HUES64 (cell line): Measurements from ENCODE around the gene GPR39.

Experiments used
- H3K27ac ChIP-seq: 2 replicates; pipeline ENCODE4 v1.7.0; 2013; ENCODE audit warnings: low read depth, low read length, inconsistent platforms
- H3K27me3 ChIP-seq: 2 replicates; pipeline ENCODE4 v1.6.1; 2013; ENCODE audit warnings: mild to moderate bottlenecking, low read length; ENCODE audit not compliant: insufficient read depth
- H3K36me3 ChIP-seq: 2 replicates; pipeline ENCODE4 v1.6.1; 2013; ENCODE audit warnings: mild to moderate bottlenecking, low read length; ENCODE audit not compliant: insufficient read depth
- H3K4me1 ChIP-seq: 2 replicates; pipeline ENCODE4 v1.6.1; 2013; ENCODE audit warnings: mild to moderate bottlenecking, low read length, moderate library complexity; ENCODE audit not compliant: insufficient read depth
- H3K4me3 ChIP-seq: 2 replicates; pipeline ENCODE4 v1.5.1; 2013; ENCODE audit warnings: mild to moderate bottlenecking, low read length, moderate library complexity
- H3K9ac ChIP-seq: 2 replicates; pipeline ENCODE4 v1.6.1; 2013; ENCODE audit warnings: mild to moderate bottlenecking, low read depth, low read length
- H3K9me3 ChIP-seq: 2 replicates; pipeline ENCODE4 v1.6.1; 2013; ENCODE audit warnings: low read depth, low read length; ENCODE audit not compliant: insufficient read depth
- WGBS: fragments of 150-250, 120-280 bp; methylation state at CpG from one replicate; pipeline ENCODE4 v1.1.7; 2013; ENCODE audit warnings: missing lambda C conversion rate; 5-methylcytosine and 5-hydroxymethylcytosine counted together

The GPR39 gene

DNA sequence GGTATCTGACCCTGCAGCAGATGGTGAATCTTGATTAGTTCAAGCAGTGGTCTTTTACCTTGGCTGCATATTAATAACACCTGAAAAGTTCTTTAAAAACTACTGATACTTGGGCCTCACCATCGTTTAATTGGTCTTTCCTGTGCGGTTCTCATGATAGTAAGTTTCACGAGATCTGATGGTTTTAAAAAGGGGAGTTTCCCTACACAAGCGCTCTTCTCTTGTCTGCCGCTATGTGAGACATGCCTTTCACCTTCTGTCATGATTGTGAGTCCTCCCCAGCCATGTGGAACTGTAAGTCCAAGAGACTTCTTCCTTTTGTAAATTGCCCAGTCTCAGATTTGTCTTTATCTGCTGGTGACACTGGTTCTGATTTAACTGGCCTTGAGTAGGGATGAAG lies 151.1 kb downstream of the GPR39 start:
- Histone ChIP-seq H3K27ac (no peak overlapping the region), H3K4me3 (no peak overlapping the region), H3K36me3 (no peaks in the 10 kb centered on the region), H3K27me3 (no peaks in the 10 kb centered on the region), H3K4me1 (no peaks in the 10 kb centered on the region), H3K9ac (no peak overlapping the region), H3K9me3 (no peaks in the 10 kb centered on the region)
- 94% methylated on average over 5 of the region's 5 CpGs for WGBS

GRCh38 chr2:132568656-132569055 lies 152.1 kb downstream of the GPR39 start:
- Histone ChIP-seq H3K9me3 (no peaks in the 10 kb centered on the region), H3K9ac (no peak overlapping the region), H3K36me3 (no peaks in the 10 kb centered on the region), H3K4me1 (no peaks in the 10 kb centered on the region), H3K27me3 (no peaks in the 10 kb centered on the region), H3K4me3 (no peak overlapping the region), H3K27ac (no peak overlapping the region)
- 93% methylated on average over 3 of the region's 3 CpGs for WGBS

GRCh38 chr2:132573444-132574007 lies 156.9 kb downstream of the GPR39 start:
- Histone ChIP-seq H3K27me3 (no peaks in the 10 kb centered on the region), H3K4me1 (no peaks in the 10 kb centered on the region), H3K27ac (no peak overlapping the region), H3K4me3 (no peak overlapping the region), H3K9ac (no peak overlapping the region), H3K9me3 (no peaks in the 10 kb centered on the region), H3K36me3 (no peaks in the 10 kb centered on the region)
- WGBS, result 64% methylated on average over 3 of the region's 3 CpGs

DNA sequence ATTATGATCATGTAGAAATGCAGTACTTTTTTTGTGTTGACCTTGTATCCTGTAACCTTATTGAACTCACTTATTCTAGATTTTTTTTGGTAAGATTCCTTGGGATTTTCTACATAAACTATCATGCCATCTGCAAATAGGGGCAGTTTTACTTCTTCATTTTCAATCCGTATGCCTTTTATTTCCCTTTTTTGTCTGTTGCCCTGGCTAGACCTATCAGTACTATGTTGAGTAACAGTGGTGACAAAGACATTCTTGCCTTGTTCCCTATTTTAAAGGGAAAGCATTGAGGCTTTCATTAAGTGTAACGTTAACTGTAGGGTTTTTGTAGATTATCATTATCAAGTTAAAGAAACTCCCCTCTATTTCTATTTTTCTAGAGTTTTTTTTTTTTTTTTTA lies 161.1 kb downstream of the GPR39 start:
- Histone ChIP-seq H3K27ac (no peak overlapping the region), H3K4me1 (peaks cover 4% of the 10 kb centered on the region; the same call in 1 of the 2 replicates), H3K36me3 (no peaks in the 10 kb centered on the region), H3K4me3 (no peak overlapping the region), H3K27me3 (no peaks in the 10 kb centered on the region), H3K9ac (no peak overlapping the region), H3K9me3 (no peaks in the 10 kb centered on the region)
- 100% methylated on average over 1 of the region's 2 CpGs for WGBS

- WGBS, result 85% methylated on average over 5 of the region's 5 CpGs
- Histone ChIP-seq H3K4me3 (no peak overlapping the region), H3K27ac (no peak overlapping the region), H3K27me3 (no peaks in the 10 kb centered on the region), H3K9me3 (no peaks in the 10 kb centered on the region), H3K36me3 (no peaks in the 10 kb centered on the region), H3K4me1 (peaks cover 4% of the 10 kb centered on the region; the same call in 1 of the 2 replicates), H3K9ac (no peak overlapping the region)
These were observed 165.0 kb downstream of the GPR39 start for GRCh38 chr2:132581591-132581990.

GRCh38 chr2:132581991-132582738 lies 165.6 kb downstream of the GPR39 start:
- 75% methylated on average over 9 of the region's 9 CpGs for WGBS
- H3K36me3 ChIP-seq, result no peaks in the 10 kb centered on the region
- H3K27ac ChIP-seq, result no peak overlapping the region
- no peak overlapping the region for H3K4me3 ChIP-seq
- H3K9ac ChIP-seq, result no peak overlapping the region
- H3K27me3 ChIP-seq, result no peaks in the 10 kb centered on the region
- H3K4me1 ChIP-seq, result peaks cover 4% of the 10 kb centered on the region; the same call in 1 of the 2 replicates
- no peaks in the 10 kb centered on the region for H3K9me3 ChIP-seq

DNA sequence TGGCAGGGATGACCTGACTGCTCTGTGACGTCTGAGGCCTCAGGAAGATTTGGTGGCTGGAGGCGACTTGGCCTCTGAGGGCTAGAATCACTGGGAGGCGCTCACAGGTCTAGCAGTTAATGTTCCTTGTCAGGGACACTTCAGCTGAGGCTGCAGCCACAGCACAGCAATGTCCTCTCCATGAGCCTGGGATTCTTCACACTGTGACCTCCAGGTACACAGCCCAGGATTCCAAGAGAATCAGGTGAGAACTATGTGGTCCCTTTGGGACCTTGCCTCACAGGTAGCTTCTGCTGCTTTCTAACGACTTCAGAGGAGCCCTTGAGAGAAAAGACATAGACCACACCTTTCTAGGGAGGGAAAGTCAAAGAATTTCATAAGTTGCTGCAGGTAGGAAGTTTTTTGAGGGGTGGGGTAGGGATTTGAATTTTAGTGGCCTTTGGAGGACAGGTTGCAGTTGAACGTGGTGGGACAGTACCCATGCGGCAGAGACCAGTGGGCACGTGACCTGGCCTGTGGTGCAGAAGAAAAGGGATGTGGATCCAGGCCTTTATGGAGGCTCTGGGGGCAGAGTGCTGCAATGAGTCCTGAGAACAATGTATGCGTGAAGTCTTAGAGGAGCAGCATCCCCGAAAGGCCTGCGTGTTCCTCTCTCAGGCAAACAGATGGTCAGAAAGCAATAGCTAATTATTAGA lies 167.2 kb downstream of the GPR39 start:
- H3K9me3 ChIP-seq, result no peaks in the 10 kb centered on the region
- H3K4me1 ChIP-seq, result peaks cover 5% of the 10 kb centered on the region
- no peak overlapping the region for H3K9ac ChIP-seq
- H3K36me3 ChIP-seq, result no peaks in the 10 kb centered on the region
- no peak overlapping the region for H3K27ac ChIP-seq
- no peaks in the 10 kb centered on the region for H3K27me3 ChIP-seq
- H3K4me3 ChIP-seq, result no peak overlapping the region
- WGBS, result 95% methylated on average over 10 of the region's 10 CpGs

- Histone ChIP-seq H3K27ac (no peak overlapping the region), H3K9ac (no peak overlapping the region), H3K9me3 (no peaks in the 10 kb centered on the region), H3K4me1 (peaks cover 19% of the 10 kb centered on the region), H3K36me3 (no peaks in the 10 kb centered on the region), H3K27me3 (no peaks in the 10 kb centered on the region), H3K4me3 (no peak overlapping the region)
- 97% methylated on average over 36 of the region's 36 CpGs for WGBS
These were observed 168.6 kb downstream of the GPR39 start for GRCh38 chr2:132584976-132585817.

GRCh38 chr2:132586101-132586511 lies 169.5 kb downstream of the GPR39 start:
- Histone ChIP-seq H3K9ac (no peak overlapping the region), H3K27me3 (no peaks in the 10 kb centered on the region), H3K9me3 (no peaks in the 10 kb centered on the region), H3K4me3 (no peak overlapping the region), H3K27ac (no peak overlapping the region), H3K36me3 (no peaks in the 10 kb centered on the region), H3K4me1 (peaks cover 20% of the 10 kb centered on the region)
- 87% methylated on average over 14 of the region's 14 CpGs for WGBS

GRCh38 chr2:132586835-132587234 lies 170.2 kb downstream of the GPR39 start:
- Histone ChIP-seq H3K27ac (no peak overlapping the region), H3K27me3 (no peaks in the 10 kb centered on the region), H3K4me1 (peaks cover 17% of the 10 kb centered on the region), H3K9me3 (no peaks in the 10 kb centered on the region), H3K4me3 (no peak overlapping the region), H3K36me3 (no peaks in the 10 kb centered on the region), H3K9ac (no peak overlapping the region)
- 76% methylated on average over 3 of the region's 3 CpGs for WGBS

DNA sequence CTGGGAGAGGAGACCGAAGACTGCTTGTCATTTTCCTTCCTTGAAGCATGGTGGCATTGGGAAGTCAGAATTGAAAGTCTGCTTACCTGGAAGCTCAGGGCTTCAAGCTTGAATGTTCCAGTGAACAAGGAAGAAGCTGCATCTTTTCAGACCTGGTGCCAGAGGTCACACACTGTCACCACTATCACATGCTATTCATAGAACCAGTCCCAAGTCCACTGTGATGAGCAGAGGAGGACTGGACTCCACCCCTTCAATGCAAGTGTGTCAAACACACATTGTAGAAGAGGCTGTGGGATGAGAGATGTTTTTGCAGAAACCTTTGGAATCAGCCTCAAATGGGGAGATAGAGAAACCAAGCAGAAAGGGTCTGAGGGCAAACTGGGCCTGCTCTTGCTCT lies 172.0 kb downstream of the GPR39 start:
- Histone ChIP-seq H3K4me3 (no peak overlapping the region), H3K4me1 (peaks cover 18% of the 10 kb centered on the region), H3K36me3 (no peaks in the 10 kb centered on the region), H3K27me3 (no peaks in the 10 kb centered on the region), H3K27ac (no peak overlapping the region), H3K9ac (no peak overlapping the region), H3K9me3 (no peaks in the 10 kb centered on the region)
- WGBS, result 90% methylated on average over 1 of the region's 1 CpG
